Measurements from ENCODE around the gene ATP1B2. TPM values are rescaled to one million over a fixed set of nuclear protein-coding genes. Genes with fewer than 3 reads are reported as not detected.

The ATP1B2 gene
- total RNA-seq, 2 experiments from 2014 or later: 0.14 to 0.42 TPM

DNA sequence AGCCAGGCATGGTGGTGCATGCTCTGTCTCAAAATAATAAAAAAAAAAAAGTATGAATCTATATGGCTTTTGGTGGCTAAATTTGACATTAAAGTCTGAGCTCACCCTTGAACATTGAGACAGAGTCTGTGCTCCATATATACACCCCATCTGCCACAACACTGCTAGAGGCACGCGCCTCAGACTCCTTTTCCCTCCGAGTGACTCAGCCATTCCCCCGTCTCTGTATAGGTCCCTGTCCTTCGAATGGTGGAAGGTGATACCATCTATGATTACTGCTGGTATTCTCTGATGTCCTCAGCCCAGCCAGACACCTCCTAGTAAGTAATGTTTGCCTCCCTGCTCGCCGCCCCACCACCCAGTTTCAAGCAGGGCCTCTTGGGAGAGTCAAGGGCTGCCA lies 49.8 kb downstream of the ATP1B2 start:
- Mint-ChIP-seq H3K27ac (no peak overlapping the region), H3K36me3 (peaks cover 25% of the 10 kb centered on the region), H3K27me3 (peaks cover 15% of the 10 kb centered on the region), H3K4me3 (no peak overlapping the region), H3K4me1 (peaks cover 11% of the 10 kb centered on the region), H3K9me3 (no peaks in the 10 kb centered on the region)
- no peak for DNase-seq
- POLR2A ChIA-PET: no interaction called here
- no peak for ATAC-seq (ENCODE audit: low read depth)

DNA sequence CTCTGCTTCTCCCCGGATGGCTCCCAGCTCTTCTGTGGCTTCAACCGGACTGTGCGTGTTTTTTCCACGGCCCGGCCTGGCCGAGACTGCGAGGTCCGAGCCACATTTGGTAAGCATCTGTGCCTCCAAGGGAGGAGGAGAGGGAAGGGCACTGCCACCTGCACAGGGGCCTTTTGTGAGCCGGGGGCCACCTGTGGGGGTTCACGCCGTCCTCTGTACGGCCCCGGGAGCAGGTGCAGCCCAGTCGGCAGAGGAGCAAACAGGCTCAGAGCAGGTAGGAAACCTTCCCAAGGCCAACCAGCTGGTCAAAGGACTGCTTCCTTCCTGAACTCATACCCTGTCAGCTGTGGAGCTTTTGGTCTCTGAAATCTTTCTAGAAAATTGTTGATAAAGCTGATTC lies 51.0 kb downstream of the ATP1B2 start:
- ATAC-seq (ENCODE audit: low read depth) (no peak), DNase-seq (no peak)
- no peak overlapping the region for H3K4me3 Mint-ChIP-seq
- H3K9me3 Mint-ChIP-seq: no peaks in the 10 kb centered on the region
- no peak overlapping the region for H3K27ac Mint-ChIP-seq
- POLR2A ChIA-PET: no interaction called here
- peaks cover 8% of the 10 kb centered on the region for H3K4me1 Mint-ChIP-seq
- peaks cover 27% of the 10 kb centered on the region for H3K27me3 Mint-ChIP-seq
- peaks cover 17% of the 10 kb centered on the region for H3K36me3 Mint-ChIP-seq

DNA sequence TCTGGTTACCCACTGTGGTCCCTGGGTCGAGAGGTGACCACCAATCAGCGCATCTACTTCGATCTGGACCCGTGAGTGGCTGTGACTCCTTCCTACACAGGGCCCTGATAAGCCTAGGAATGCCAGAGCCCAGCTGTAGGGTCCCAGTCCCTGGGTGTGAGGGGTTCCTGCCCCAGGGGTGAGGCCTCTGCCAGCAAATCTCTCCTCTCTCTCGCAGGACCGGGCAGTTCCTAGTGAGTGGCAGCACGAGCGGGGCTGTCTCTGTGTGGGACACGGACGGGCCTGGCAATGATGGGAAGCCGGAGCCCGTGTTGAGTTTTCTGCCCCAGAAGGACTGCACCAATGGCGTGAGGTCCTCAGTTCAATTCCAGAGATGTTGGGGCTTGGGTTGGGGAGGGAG lies 52.0 kb downstream of the ATP1B2 start:
- H3K27ac Mint-ChIP-seq: no peak overlapping the region
- no peak overlapping the region for H3K4me3 Mint-ChIP-seq
- peaks cover 15% of the 10 kb centered on the region for H3K36me3 Mint-ChIP-seq
- POLR2A ChIA-PET: interaction anchor here (0.6 kb wide), 1 partner anchor 122 kb away, joined by 5 read pairs; no protein-coding TSS in a partner anchor
- DNase-seq (no peak), ATAC-seq (ENCODE audit: low read depth) (no peak)
- H3K4me1 Mint-ChIP-seq: peaks cover 8% of the 10 kb centered on the region
- H3K9me3 Mint-ChIP-seq: no peaks in the 10 kb centered on the region
- H3K27me3 Mint-ChIP-seq: peaks cover 35% of the 10 kb centered on the region

DNA sequence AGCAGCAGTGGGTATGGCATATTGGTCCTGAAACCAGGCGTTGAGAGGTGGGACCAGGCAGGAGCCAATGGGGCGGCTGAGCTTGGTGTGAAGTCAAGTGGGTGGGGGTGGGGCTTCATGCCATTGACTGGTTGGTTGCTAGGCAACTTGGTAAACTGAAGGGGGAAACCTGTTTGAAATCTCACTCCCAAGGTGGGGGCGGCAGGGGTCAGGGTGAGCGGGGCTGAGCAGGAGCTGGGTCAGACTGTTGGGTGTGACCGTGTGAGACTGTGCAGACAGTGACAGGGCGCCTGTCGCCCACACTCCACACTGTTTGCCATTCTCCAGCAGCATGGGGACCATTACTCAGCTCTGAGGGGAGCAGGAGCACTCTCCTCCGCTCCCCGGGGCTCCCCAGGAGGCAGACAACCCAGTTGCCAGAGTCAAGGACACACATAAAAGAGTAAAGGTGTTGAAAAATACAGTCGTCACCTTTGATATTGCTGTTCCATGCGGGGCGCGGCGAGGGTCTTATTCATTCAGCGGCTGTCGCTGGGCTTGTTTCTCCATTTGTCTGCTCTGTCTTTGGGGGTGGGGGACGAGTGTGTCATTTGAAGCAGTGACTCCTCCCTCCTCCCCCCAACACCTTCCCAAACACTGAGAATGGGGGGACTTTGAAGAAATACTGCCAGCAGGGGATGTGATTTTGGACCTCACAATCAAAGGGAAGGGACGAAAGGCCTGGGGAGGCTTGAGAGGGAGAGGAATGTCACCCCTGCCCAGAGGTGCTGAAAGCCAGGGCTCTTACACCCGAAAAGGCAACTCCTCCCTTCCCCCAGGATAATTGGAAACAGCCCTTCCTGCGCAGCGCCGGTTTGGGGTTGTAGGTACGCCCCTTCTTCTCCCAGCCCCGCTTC lies 53.1 kb downstream of the ATP1B2 start:
- Mint-ChIP-seq H3K4me1 (peaks cover 8% of the 10 kb centered on the region), H3K4me3 (peak overlapping the region; percentile 56), H3K9me3 (no peaks in the 10 kb centered on the region), H3K27ac (no peak overlapping the region), H3K27me3 (peaks cover 38% of the 10 kb centered on the region), H3K36me3 (peaks cover 11% of the 10 kb centered on the region)
- POLR2A ChIA-PET: interaction anchor here (0.6 to 1.5 kb wide), 2 partner anchors 17 to 123 kb away, joined by 5 to 7 read pairs; partner anchors contain the start of gene TP53
- ATAC-seq (ENCODE audit: low read depth) (no peak), DNase-seq (no peak)

DNA sequence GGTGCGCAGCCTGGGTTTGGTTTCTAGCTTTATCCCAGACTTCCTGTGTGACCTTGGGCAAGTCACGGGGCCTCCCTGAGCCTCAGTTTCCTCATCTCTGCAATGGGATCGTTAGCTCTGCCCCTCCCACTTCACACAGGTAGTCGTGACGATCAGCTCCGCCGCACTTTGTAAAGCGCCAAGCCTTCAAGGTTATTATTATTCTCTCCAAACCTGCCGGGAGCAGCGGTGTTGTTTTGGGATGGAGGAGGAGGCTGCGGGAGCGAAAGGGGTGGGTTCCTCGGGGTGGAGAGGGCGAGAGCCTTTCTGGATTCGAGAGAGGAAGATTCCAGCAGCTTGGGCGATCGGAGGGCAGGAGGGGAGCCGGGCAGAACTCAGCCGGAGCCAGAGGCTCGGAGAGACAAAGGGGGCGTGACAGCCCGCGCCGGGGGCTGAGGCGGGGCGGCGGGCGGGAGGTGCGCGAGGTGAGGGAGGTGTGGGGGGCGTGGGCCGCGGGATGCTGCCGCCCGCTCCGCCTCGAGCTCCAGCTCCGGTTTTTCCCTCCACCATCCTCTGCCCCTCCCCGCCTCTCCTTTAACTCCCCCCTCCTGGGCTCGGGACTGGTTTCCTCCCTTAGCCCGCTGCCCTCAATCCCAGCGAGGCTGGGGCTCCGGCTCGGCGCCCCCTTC lies 54.0 kb downstream of the ATP1B2 start, which contains the start of gene EFNB3:
EFNB3 (plus strand) TSS at position 602 of the 668 bp plus-strand sequence. CDS start 397 bp downstream, outside the sequence.
- POLR2A ChIA-PET: interaction anchor here (1.2 to 1.5 kb wide), 2 partner anchors 17 to 18 kb away, joined by 3 to 7 read pairs; partner anchors contain the start of gene TP53
- Mint-ChIP-seq H3K27ac (peak within 1 kb of the TSS; percentile 28), H3K4me3 (peak within 1 kb of the TSS; percentile 56), H3K9me3 (no peaks in the 10 kb centered on the region), H3K36me3 (peaks cover 11% of the 10 kb centered on the region), H3K4me1 (peaks cover 8% of the 10 kb centered on the region), H3K27me3 (peaks cover 40% of the 10 kb centered on the region)
- no peak for DNase-seq
- ATAC-seq (ENCODE audit: low read depth): no peak

DNA sequence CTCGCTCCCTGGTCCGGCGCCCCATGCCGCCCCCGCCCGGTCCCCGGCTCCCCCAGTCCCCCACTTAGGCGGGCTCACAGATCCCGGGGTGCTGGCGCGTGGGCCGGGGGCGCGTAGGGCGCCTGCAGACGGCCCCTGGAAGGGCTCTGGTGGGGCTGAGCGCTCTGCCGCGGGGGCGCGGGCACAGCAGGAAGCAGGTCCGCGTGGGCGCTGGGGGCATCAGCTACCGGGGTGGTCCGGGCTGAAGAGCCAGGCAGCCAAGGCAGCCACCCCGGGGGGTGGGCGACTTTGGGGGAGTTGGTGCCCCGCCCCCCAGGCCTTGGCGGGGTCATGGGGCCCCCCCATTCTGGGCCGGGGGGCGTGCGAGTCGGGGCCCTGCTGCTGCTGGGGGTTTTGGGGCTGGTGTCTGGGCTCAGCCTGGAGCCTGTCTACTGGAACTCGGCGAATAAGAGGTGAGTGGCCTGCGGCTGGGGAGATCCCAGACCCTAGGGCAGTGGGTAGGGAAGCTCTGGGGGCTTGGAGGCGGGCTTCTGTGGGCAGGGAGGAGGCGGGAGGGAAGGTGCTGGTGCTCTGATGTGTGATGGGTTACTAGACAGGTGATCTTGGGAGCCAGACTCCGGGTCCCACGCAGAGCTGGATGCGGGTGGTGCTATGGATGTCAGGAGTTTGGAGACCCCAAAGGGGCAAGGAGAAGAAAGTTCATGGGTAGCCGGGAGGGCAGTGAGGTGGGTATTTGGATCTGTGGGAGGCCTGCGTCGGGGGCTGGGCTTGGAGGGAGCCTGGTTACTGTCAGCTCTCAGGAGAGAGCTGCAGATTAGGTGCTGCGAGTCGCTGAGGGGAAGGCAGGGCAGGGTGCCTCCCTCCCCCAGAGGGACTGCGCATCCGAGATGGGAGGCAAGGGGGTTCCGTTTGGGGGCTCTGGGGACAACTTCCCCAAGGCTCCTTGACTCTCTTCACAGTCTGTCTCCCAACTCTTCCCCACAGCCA lies 54.8 kb downstream of the ATP1B2 start:
- Mint-ChIP-seq H3K27ac (peak overlapping the region; percentile 28), H3K4me1 (peaks cover 15% of the 10 kb centered on the region), H3K9me3 (no peaks in the 10 kb centered on the region), H3K27me3 (peaks cover 42% of the 10 kb centered on the region), H3K36me3 (peaks cover 10% of the 10 kb centered on the region), H3K4me3 (peak overlapping the region; percentile 29)
- POLR2A ChIA-PET: interaction anchor here (0.9 to 1.2 kb wide), 4 partner anchors 17 to 78 kb away, joined by 3 to 4 read pairs (median 3); partner anchors contain the start of genes SAT2, TP53 and WRAP53
- peak; percentile 37 for ATAC-seq (ENCODE audit: low read depth)
- DNase-seq: no peak

DNA sequence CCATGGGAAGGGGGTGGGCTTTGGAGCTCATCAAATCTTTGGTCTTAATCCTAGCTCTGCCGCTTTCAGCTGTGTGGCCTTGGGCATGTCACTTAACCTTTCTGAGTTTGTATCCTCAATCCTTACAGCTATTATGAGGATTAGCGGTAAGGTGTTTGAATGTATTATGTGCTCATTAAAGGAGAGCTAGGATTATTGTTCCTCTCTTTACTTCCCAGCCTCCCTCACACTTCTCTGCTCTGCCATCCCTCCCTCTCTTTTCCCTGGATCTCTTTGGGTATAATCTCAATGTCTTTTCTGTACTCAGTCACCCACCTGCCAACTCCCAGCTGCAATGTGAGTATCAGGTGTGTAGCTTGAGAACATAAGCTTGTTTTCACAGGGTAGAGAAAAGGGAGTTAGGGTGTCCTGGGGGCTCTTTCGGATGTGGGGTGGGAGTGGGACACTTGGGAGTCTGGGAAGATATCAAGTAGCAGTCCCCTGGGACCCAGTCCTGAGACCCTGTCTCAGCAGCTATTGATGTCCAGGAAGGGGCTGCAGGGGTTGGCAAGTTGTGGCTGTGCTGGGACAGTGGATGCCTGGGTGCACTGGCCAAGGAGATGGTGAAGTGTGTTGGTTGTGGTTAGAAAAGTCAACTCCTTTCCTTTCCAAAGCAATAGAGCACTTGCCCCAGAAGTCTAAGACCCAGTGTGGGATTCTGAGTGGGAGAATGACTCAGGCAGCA lies 56.1 kb downstream of the ATP1B2 start:
- H3K27ac Mint-ChIP-seq: no peak overlapping the region
- POLR2A ChIA-PET: interaction anchor here (1.1 to 1.2 kb wide), 2 partner anchors 18 to 79 kb away, joined by 3 to 4 read pairs; partner anchors contain the start of genes SAT2 and WRAP53
- H3K27me3 Mint-ChIP-seq: peaks cover 42% of the 10 kb centered on the region
- H3K36me3 Mint-ChIP-seq: peaks cover 7% of the 10 kb centered on the region
- ATAC-seq (ENCODE audit: low read depth): no peak
- H3K4me1 Mint-ChIP-seq: peaks cover 22% of the 10 kb centered on the region
- H3K4me3 Mint-ChIP-seq: no peak overlapping the region
- DNase-seq: no peak
- no peaks in the 10 kb centered on the region for H3K9me3 Mint-ChIP-seq

Other genes with a start within 250 kb of the ATP1B2 start
- gene TMEM256, start 246.8 kb upstream of the ATP1B2 start, total RNA-seq: 10 to 100 TPM; 52.9 to 55.6 TPM
- 1 to 10 TPM; 8.0 to 8.7 TPM for gene NLGN2, start 243.1 kb upstream of the ATP1B2 start, total RNA-seq
- gene SPEM1, start 230.6 kb upstream of the ATP1B2 start, total RNA-seq: not detected
- not detected for gene SPEM2, start 225.3 kb upstream of the ATP1B2 start, total RNA-seq
- gene SPEM3, start 222.1 kb upstream of the ATP1B2 start, total RNA-seq: not detected
- gene TMEM102, start 215.5 kb upstream of the ATP1B2 start, total RNA-seq: 10 to 100 TPM; 15.7 to 17.7 TPM
- gene FGF11, start 211.4 kb upstream of the ATP1B2 start, total RNA-seq: 10 to 100 TPM; 25.4 to 28.5 TPM
- 10 to 100 TPM; 15.2 to 15.7 TPM for gene CHRNB1, start 205.9 kb upstream of the ATP1B2 start, total RNA-seq
- 10 to 100 TPM; 56.0 to 58.6 TPM for gene ZBTB4, start 171.3 kb upstream of the ATP1B2 start, total RNA-seq
- not detected for gene SLC35G6, start 169.5 kb upstream of the ATP1B2 start, total RNA-seq
- 100 to 1,000 TPM; 192 to 214 TPM for gene POLR2A, start 166.6 kb upstream of the ATP1B2 start, total RNA-seq
- 10 to 100 TPM; 93.0 to 95.7 TPM for gene TNFSF12, start 101.9 kb upstream of the ATP1B2 start, total RNA-seq
- 1 to 10 TPM; 8.2 to 8.4 TPM for gene TNFSF13, start 92.2 kb upstream of the ATP1B2 start, total RNA-seq
- 10 to 100 TPM; 43.7 to 50.2 TPM for gene SENP3, start 89.0 kb upstream of the ATP1B2 start, total RNA-seq
- 10 to 100 TPM; 32.5 to 33.9 TPM for gene CD68, start 71.3 kb upstream of the ATP1B2 start, total RNA-seq
- gene MPDU1, start 67.1 kb upstream of the ATP1B2 start, total RNA-seq: 10 to 100 TPM; 50.2 TPM
- gene SOX15, start 60.8 kb upstream of the ATP1B2 start, total RNA-seq: under 1 TPM; 0.30 to 0.57 TPM
- 10 to 100 TPM; 37.7 to 38.2 TPM for gene FXR2, start 36.0 kb upstream of the ATP1B2 start, total RNA-seq
- gene SAT2, start 23.1 kb upstream of the ATP1B2 start, total RNA-seq: 10 to 100 TPM; 40.0 to 41.2 TPM
- gene SHBG, start 20.8 kb upstream of the ATP1B2 start, total RNA-seq: not detected
- 100 to 1,000 TPM; 128 to 131 TPM for gene TP53, start 36.6 kb downstream of the ATP1B2 start, total RNA-seq
- 10 to 100 TPM; 19.3 to 19.4 TPM for gene WRAP53, start 37.6 kb downstream of the ATP1B2 start, total RNA-seq
- gene EFNB3, start 54.3 kb downstream of the ATP1B2 start, total RNA-seq: not detected
- gene DNAH2, start 66.8 kb downstream of the ATP1B2 start, total RNA-seq: not detected
- 10 to 100 TPM; 43.4 to 50.9 TPM for gene KDM6B, start 183.3 kb downstream of the ATP1B2 start, total RNA-seq
- gene TMEM88, start 204.1 kb downstream of the ATP1B2 start, total RNA-seq: 1 to 10 TPM; 2.9 to 3.7 TPM
- 10 to 100 TPM; 62.1 to 71.7 TPM for gene NAA38, start 206.6 kb downstream of the ATP1B2 start, total RNA-seq
- 1 to 10 TPM; 7.3 to 7.9 TPM for gene CYB5D1, start 207.1 kb downstream of the ATP1B2 start, total RNA-seq
- 100 to 1,000 TPM; 194 to 199 TPM for gene CHD3, start 237.9 kb downstream of the ATP1B2 start, total RNA-seq